CD4-positive, alpha-beta T cell (primary cell): Measurements from ENCODE around the gene IL18R1. TPM values are rescaled to one million over a fixed set of nuclear protein-coding genes. Genes with fewer than 3 reads are reported as not detected.
A peak's percentile ranks its signal among the peaks of the same experiment; 100 is the strongest.

Source experiments
- ATAC-seq: fragments of 200-7000 bp; cut with Tn5 transposase; one replicate; pipeline ENCODE4 v1.10.0; 2022; ENCODE audit warnings: mild to moderate bottlenecking; ENCODE audit not compliant: poor library complexity
- CTCF ChIA-PET: fragments of 350-600 bp; sonication (Branson Sonifier 250); formaldehyde crosslinking; loops from one replicate; lab custom pipeline; 2021; ENCODE audit warnings: antibody characterized with exemption, inconsistent platforms; lab: Charles Lee
- POLR2A ChIA-PET: fragments of 350-600 bp; sonication (Branson Sonifier 250); formaldehyde crosslinking; loops from one replicate; lab custom pipeline; 2021; ENCODE audit warnings: antibody characterized with exemption, inconsistent platforms; lab: Charles Lee
- DNase-seq, 14 experiments: peaks; one replicate each; pipeline ENCODE4 v3.0.0-alpha.2; 2013 to 2020; ENCODE audit warnings: mixed read lengths in 2 of 14
- H3K27ac ChIP-seq, 2 donors: one replicate each; pipeline versions ENCODE4 v1.5.1 to v1.7.0; 2013; ENCODE audit warnings: low read length in 2 of 2, low read depth in 1 of 2, mild to moderate bottlenecking in 1 of 2
- H3K27me3 ChIP-seq, 2 experiments: 1 replicate in 1 of 2; 2 replicates in 1 of 2; pipeline versions ENCODE4 v1.6.1 to v1.7.0; 2013; ENCODE audit warnings: low read length in 2 of 2, control low read depth in 1 of 2, mild to moderate bottlenecking in 1 of 2, moderate library complexity in 1 of 2; ENCODE audit not compliant: insufficient read depth in 2 of 2, control insufficient read depth in 1 of 2
- H3K36me3 ChIP-seq: one replicate; pipeline ENCODE4 v1.6.1; 2013; ENCODE audit warnings: low read length, control low read depth; ENCODE audit not compliant: insufficient read depth
- H3K4me1 ChIP-seq: one replicate; pipeline ENCODE4 v1.6.1; 2013; ENCODE audit warnings: low read length, control low read depth; ENCODE audit not compliant: insufficient read depth
- H3K4me3 ChIP-seq: one replicate; pipeline ENCODE4 v1.5.1; 2013; ENCODE audit warnings: mild to moderate bottlenecking, low read length, moderate library complexity
- H3K9me3 ChIP-seq, 2 experiments: 1 replicate in 1 of 2; 2 replicates in 1 of 2; pipeline versions ENCODE4 v1.6.1 to v1.7.0; 2013; ENCODE audit warnings: low read length in 2 of 2, mild to moderate bottlenecking in 2 of 2, control low read depth in 1 of 2, moderate library complexity in 1 of 2; ENCODE audit not compliant: control insufficient read depth in 1 of 2, insufficient read depth in 1 of 2
- H3K27ac Mint-ChIP-seq: one replicate; pipeline ENCODE4 v1.8.0; 2020; ENCODE audit warnings: mixed read lengths
- H3K27me3 Mint-ChIP-seq: one replicate; pipeline ENCODE4 v1.8.0; 2021; ENCODE audit warnings: mixed read lengths
- H3K36me3 Mint-ChIP-seq: one replicate; pipeline ENCODE4 v1.8.0; 2021; ENCODE audit warnings: low read depth, mixed read lengths
- H3K4me1 Mint-ChIP-seq: one replicate; pipeline ENCODE4 v1.8.0; 2021; ENCODE audit warnings: low read depth, mixed read lengths
- H3K4me3 Mint-ChIP-seq: one replicate; pipeline ENCODE4 v1.8.0; 2020; ENCODE audit warnings: mild to moderate bottlenecking, mixed read lengths
- H3K9me3 Mint-ChIP-seq: one replicate; pipeline ENCODE4 v1.8.0; 2020; ENCODE audit warnings: mixed read lengths
- intact Hi-C, 2 experiments: fragments of 100-400 bp; cut with DNase I in 1 of 2; cut with micrococcal nuclease in 1 of 2; formaldehyde crosslinking; loops; one replicate each; pipeline versions ENCODE4 v1.15.1 to v1.9.0; 2023 to 2025; cut with DNase I, micrococcal nuclease
- total RNA-seq, 174 experiments: library from RNA in 2 of 174; stranded (reverse) in 2 of 174; gene quantifications; one replicate each; pipeline ENCODE4 v1.2.3 and lab custom pipeline; 2021 to 2026
- TF ChIP-seq, protein P1 (sequence below): fragments of 200-600 bp; IDR thresholded peaks from one replicate; pipeline ENCODE4 v1.8.0; 2022; ENCODE audit warnings: antibody characterized with exemption, mild to moderate bottlenecking

IL18R1 gene
- total RNA-seq, 2 experiments from 2014 or later, result 7.6 to 9.1 TPM

DNA sequence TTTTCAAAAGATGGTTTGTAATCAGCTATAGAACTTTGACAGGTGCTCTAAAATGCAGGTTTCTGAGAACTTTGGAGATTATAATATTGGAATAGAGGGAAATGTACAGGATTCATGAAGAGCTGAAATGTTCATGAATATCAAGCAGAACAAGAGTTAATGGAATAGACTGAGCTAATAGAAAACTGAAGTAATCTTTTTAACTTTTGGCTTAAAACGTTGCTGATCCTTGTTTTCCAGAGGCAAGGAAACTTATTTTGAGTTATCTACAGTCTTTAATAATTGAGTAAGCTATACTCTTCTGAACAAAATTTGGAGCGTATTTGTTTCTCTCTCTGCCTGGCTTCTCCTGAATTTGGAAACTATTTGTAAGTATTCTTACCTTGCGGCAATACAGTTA is 56.6 kb downstream of the IL18R1 start:
- ATAC-seq, result no peak
- ChIA-PET POLR2A (interaction anchor here (0.7 kb wide), 1 partner anchor 10 kb away, joined by 3 read pairs; no protein-coding TSS in a partner anchor), CTCF (no interaction called here)
- intact Hi-C loops, result no loop called here
- Histone ChIP-seq H3K4me3 (no peak overlapping the region), H3K27me3 (no peaks in the 10 kb centered on the region), H3K4me1 (peaks cover 9% of the 10 kb centered on the region), H3K9me3 (no peaks in the 10 kb centered on the region), H3K27ac (no peak overlapping the region), H3K36me3 (no peaks in the 10 kb centered on the region)
- TF ChIP-seq, protein P1, sequence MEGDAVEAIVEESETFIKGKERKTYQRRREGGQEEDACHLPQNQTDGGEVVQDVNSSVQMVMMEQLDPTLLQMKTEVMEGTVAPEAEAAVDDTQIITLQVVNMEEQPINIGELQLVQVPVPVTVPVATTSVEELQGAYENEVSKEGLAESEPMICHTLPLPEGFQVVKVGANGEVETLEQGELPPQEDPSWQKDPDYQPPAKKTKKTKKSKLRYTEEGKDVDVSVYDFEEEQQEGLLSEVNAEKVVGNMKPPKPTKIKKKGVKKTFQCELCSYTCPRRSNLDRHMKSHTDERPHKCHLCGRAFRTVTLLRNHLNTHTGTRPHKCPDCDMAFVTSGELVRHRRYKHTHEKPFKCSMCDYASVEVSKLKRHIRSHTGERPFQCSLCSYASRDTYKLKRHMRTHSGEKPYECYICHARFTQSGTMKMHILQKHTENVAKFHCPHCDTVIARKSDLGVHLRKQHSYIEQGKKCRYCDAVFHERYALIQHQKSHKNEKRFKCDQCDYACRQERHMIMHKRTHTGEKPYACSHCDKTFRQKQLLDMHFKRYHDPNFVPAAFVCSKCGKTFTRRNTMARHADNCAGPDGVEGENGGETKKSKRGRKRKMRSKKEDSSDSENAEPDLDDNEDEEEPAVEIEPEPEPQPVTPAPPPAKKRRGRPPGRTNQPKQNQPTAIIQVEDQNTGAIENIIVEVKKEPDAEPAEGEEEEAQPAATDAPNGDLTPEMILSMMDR, result no peak
- Mint-ChIP-seq H3K27ac (no peak overlapping the region), H3K9me3 (peaks cover 4% of the 10 kb centered on the region), H3K27me3 (no peaks in the 10 kb centered on the region), H3K4me3 (no peak overlapping the region), H3K4me1 (peaks cover 14% of the 10 kb centered on the region), H3K36me3 (no peaks in the 10 kb centered on the region)
- DNase-seq, result no peak

DNA sequence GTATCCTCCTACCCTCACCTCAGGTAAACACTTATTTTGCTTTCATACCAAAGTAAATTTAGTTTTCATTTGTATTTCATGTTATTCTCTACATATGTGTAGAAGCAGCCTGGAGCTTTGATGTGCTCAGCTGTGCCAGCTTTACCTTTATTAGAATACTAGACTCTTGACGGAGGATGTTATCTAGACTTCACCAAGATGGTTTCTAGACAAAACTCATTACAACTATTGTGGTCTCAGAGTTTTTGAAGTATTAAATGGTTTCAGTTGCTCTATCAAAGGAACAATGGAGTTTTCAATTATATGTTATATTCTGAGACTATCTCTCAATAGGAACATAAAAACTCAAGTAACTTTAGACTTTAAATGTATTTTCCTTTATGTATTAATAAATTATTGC is 62.4 kb downstream of the IL18R1 start:
- intact Hi-C loops, result loop anchor here in 1 of 2 experiments (1.0 to 2.0 kb wide), 2 partner anchors 51 to 59 kb away; no protein-coding TSS in a partner anchor
- H3K9me3 Mint-ChIP-seq, result no peaks in the 10 kb centered on the region
- DNase-seq (peak in 4 of 14 experiments; percentile 15 to 57 (median 45)), ATAC-seq (peak; percentile 79)
- H3K36me3 Mint-ChIP-seq, result no peaks in the 10 kb centered on the region
- H3K9me3 ChIP-seq, result no peaks in the 10 kb centered on the region
- peak overlapping the region; percentile 1 for H3K4me3 Mint-ChIP-seq
- TF ChIP-seq, protein P1, result no peak
- no peaks in the 10 kb centered on the region for H3K27me3 Mint-ChIP-seq
- H3K4me1 ChIP-seq, result peaks cover 43% of the 10 kb centered on the region
- peak overlapping the region; percentile 77 for H3K27ac Mint-ChIP-seq
- H3K4me3 ChIP-seq, result no peak overlapping the region
- peaks cover 66% of the 10 kb centered on the region for H3K4me1 Mint-ChIP-seq
- H3K27ac ChIP-seq, result peak overlapping the region; percentile 8 to 69
- no peaks in the 10 kb centered on the region for H3K27me3 ChIP-seq
- CTCF ChIA-PET, result no interaction called here
- POLR2A ChIA-PET, result interaction anchor here (1.0 to 1.8 kb wide), 3 partner anchors 49 to 166 kb away, joined by 3 to 4 read pairs (median 3); no protein-coding TSS in a partner anchor
- H3K36me3 ChIP-seq, result no peaks in the 10 kb centered on the region

DNA sequence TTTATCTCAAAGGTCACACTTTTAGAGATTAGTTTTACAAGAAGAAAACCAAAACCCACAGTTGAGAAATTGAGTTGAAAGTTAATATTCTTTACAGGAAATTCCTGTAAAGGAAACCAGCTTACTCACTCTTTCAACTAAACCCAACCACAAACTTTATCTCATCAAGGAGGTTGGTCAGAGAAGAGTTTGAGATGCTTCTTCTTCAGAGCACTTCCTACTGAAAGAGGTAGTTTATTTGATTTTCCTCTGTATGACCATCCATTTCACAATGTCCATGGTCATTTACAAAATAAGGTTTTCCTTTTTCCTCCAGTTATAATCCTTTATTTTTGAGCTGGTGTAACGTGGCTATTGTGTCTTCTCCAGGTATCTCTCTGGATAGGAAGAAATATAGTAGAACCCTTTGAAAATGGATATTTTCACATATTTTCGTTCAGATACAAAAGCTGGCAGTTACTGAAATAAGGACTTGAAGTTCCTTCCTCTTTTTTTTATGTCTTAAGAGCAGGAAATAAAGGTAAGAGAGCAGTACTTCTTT is 62.9 kb downstream of the IL18R1 start:
- DNase-seq (peak in 3 of 14 experiments; percentile 64 to 80 (median 72)), ATAC-seq (peak; percentile 67)
- no peaks in the 10 kb centered on the region for H3K27me3 ChIP-seq
- Mint-ChIP-seq H3K4me1 (peaks cover 72% of the 10 kb centered on the region), H3K36me3 (no peaks in the 10 kb centered on the region), H3K27me3 (no peaks in the 10 kb centered on the region), H3K4me3 (peak overlapping the region; percentile 80), H3K9me3 (no peaks in the 10 kb centered on the region), H3K27ac (peak overlapping the region; percentile 73)
- no peaks in the 10 kb centered on the region for H3K9me3 ChIP-seq
- peak overlapping the region; percentile 44 for H3K4me3 ChIP-seq
- ChIA-PET POLR2A (interaction anchor here (0.8 to 1.8 kb wide), 4 partner anchors 9 to 167 kb away, joined by 3 to 4 read pairs (median 3); no protein-coding TSS in a partner anchor), CTCF (interaction anchor here (1.5 kb wide), 1 partner anchor 15 kb away, joined by 3 read pairs; no protein-coding TSS in a partner anchor)
- intact Hi-C loops, result loop anchor here in 1 of 2 experiments (1.0 to 2.0 kb wide), 2 partner anchors 51 to 60 kb away; no protein-coding TSS in a partner anchor
- H3K4me1 ChIP-seq, result peaks cover 45% of the 10 kb centered on the region
- TF ChIP-seq, protein P1, result no peak
- no peaks in the 10 kb centered on the region for H3K36me3 ChIP-seq
- H3K27ac ChIP-seq, result peak overlapping the region in 1 of 2 donors; percentile 69
